NOMO-1 treated with DMSO at 0.1 percent for 48 hours (cell line): ENCODE measurements around the gene CLCN2.
"Not testable (repeated sequence)": the region's sequence is repeated elsewhere in the genome, so short reads cannot be mapped to it uniquely, and the experiment has no call there.

ENCODE experiments used
- DNase-seq: peaks from one replicate; lab custom pipeline; 2025; ENCODE audit not compliant: unreplicated experiment; lab: John Stamatoyannopoulos, UW

Gene CLCN2

DNA sequence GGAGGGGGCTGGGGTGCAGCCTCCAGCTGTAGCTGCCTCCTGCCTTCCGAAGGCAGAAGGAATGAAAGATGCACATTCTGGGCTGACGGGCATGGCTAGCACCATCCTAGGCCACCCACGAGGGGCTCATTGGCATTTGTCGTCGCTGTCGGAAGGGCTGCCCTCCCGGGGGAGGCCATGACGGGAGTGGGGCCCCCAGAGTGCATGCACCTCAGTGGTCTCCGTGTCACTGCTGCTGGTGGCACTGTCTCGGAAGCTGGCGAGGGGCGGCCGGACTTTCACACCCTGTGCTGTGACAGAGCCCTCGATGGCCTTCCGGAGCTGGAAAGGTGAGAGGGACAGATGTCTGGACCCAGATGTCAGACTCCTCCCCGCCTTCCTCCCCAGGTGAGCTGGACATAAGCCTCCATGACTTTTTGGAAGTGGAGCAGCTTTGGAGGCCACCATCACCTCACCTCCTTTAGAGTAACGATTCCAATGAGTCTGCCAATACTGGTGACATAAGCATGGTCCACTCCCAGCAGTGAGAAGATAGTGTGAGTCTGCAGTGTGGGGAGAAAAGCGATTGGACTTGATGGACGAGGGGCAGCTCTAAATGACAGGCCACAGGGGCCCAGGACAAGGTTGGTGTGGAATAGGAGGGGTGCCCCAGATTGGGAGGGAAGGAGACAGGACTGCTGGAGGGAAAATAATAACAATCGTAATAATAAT is 14.8 kb downstream of the CLCN2 start:
- no peak for DNase-seq

DNA sequence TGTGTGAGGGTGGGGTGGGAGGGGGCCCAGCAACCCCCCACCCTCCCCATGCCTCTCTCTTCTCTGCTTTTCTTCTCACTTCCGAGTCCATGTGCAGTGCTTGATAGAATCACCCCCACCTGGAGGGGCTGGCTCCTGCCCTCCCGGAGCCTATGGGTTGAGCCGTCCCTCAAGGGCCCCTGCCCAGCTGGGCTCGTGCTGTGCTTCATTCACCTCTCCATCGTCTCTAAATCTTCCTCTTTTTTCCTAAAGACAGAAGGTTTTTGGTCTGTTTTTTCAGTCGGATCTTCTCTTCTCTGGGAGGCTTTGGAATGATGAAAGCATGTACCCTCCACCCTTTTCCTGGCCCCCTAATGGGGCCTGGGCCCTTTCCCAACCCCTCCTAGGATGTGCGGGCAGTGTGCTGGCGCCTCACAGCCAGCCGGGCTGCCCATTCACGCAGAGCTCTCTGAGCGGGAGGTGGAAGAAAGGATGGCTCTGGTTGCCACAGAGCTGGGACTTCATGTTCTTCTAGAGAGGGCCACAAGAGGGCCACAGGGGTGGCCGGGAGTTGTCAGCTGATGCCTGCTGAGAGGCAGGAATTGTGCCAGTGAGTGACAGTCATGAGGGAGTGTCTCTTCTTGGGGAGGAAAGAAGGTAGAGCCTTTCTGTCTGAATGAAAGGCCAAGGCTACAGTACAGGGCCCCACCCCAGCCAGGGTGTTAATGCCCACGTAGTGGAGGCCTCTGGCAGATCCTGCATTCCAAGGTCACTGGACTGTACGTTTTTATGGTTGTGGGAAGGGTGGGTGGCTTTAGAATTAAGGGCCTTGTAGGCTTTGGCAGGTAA is 15.9 kb downstream of the CLCN2 start:
- peak; percentile 19 for DNase-seq

GRCh38 chr3:184344579-184345316 is 16.7 kb downstream of the CLCN2 start:
- DNase-seq: no peak

DNA sequence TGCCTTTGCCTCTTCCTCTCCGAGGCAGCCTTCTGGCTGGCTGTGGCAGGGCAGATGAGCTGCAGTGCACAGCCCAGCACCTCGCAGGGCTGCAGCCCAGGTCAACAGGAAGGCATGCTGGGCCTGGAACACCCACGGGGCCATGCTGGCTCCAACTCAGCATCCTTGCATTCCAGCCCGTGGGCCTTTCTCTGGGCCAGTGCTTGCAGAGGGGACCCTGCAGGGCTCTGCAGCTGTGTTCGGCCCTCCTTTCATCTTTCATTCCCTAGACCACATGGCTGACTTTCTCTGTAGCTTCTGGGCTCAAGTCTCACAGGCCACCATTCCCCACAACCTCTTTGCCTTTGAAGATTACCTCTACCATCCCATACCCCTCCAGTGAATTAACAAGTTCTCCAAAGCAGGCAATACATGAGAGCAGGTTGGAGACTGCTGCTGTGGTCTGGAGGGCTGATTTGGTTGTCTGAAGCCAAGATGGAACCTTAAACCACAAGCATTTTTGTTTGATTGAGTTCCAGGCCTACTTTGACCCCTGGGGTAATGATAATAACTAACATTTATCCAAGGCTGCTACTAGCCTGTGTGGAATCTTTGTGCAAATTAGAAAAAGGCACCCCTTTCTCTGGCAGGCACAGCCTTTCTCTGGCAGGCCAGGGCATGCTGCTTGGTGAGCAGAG is 18.1 kb downstream of the CLCN2 start:
- no peak for DNase-seq

DNA sequence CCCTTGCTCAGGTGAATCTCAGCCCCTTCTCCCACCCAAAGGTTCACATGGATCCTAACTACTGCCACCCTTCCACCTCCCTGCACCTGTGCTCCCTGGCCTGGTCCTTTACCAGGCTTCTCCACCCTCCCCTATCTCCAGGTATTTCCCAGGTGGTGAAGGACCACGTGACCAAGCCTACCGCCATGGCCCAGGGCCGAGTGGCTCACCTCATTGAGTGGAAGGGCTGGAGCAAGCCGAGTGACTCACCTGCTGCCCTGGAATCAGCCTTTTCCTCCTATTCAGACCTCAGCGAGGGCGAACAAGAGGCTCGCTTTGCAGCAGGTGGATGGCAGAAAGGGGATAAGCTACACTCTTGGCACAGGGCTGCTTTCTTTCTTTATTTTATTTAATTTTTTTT is 19.5 kb downstream of the CLCN2 start:
- no peak for DNase-seq

DNA sequence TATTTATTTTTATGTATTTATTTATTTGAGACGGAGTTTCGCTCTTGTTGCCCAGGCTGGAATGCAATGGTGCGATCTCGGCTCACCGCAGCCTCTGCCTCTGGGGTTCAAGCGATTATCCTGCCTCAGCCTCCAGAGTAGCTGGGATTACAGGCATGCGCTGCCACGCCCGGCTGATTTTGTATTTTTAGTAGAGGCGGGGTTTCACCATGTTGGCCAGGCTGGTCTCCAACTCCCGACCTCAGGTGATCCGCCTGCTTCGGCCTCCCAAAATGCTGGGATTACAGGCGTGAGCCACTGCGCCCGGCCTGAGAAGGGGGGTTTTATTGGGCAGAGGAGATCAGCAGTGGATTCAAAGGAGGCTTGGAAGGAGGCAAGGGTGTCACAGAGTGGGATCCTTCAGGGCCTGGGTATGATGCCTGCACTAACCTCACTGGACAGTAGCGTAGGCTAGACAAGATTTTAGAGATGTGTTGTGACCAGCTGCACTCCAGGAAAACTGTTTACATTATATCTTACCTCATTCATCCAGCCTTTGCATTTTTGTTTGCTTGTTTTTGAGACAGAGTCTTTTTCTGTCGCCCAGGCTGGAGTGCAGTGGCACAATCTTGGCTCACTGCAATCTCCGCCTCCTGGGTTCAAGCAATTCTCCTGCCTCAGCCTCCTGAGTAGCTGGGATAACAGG is 21.8 kb downstream of the CLCN2 start:
- not testable (repeated sequence) for DNase-seq

DNA sequence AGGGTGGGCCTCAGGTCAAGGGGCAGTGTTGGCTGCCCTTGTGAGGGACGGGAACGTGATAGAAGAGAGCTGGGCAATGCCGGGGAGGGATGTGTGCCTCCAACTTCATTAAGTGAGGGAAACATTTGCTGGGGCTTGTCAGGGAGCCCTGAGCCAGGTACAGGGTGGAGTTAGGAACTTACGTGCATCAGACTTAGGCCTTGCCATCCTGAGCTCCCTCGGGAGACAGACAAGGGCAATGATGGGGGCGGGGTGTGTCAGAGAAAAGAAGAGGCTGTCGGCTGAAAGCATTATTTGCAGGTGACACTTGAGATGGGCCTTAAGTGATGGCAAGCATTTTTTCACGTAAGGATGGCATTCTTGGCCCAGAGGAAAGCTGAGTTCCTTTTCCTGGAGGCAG is 22.4 kb downstream of the CLCN2 start:
- no peak for DNase-seq

DNA sequence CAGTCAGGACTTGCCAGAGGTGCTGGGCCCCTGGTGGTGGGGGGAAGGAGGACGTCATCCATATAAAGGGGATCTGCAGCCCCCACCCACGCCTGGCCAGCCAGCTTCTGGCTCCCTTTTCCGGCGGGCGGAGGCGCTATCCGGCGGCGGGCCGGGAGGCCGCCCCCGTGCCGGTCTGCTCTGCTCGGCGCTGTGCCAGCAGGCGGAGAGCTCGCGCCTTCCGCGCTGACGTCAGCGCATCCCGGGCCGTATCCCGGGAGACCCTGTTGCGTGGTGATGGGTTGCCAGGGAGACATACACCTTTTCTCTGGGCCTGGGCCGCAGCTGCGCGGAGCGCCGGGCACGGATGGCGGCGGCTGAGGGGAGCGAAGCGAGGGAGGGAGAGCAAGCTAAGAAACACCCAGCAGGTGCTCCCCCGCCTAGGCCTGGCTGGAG is 22.9 kb downstream of the CLCN2 start:
- DNase-seq: no peak

DNA sequence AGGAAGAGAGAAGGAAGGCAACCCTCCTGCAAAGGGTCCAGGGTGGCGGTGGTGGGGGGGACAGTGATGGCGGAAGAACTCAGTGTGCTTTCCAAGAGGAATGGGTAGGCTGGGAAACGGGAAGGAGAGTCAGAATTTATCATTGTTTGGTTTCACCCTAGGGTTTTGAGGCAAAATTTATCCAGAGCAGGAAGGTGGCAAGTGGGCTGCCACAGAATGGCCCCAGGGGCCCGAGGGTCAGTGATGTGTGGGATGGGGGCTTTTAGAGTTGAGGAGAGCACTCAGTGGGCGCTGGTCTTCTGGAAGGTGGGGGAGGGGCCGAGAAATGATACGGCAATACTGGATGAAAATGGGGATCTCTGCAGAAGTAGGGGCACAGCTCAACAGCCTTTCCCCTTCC is 23.4 kb downstream of the CLCN2 start:
- no peak for DNase-seq

DNA sequence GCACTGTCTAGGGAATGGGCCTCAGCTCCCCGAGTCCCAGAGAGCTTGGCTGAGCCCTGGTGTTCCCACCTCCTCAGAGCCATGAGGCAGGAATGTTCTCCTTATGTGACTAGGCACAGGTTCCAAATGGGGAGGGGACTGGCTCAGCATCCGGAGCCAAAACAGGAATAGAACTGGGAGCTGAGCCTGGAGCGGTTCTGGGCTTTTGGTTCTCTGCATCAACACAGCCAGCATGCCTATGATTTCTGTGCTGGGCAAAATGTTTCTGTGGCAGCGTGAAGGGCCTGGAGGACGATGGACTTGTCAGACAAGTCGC is 24.0 kb downstream of the CLCN2 start, which contains the start of gene FAM131A:
FAM131A (plus strand) TSS at position 202 of the 316 bp plus-strand sequence; CDS start at position 233, 31 bp downstream.
- DNase-seq: no peak

DNA sequence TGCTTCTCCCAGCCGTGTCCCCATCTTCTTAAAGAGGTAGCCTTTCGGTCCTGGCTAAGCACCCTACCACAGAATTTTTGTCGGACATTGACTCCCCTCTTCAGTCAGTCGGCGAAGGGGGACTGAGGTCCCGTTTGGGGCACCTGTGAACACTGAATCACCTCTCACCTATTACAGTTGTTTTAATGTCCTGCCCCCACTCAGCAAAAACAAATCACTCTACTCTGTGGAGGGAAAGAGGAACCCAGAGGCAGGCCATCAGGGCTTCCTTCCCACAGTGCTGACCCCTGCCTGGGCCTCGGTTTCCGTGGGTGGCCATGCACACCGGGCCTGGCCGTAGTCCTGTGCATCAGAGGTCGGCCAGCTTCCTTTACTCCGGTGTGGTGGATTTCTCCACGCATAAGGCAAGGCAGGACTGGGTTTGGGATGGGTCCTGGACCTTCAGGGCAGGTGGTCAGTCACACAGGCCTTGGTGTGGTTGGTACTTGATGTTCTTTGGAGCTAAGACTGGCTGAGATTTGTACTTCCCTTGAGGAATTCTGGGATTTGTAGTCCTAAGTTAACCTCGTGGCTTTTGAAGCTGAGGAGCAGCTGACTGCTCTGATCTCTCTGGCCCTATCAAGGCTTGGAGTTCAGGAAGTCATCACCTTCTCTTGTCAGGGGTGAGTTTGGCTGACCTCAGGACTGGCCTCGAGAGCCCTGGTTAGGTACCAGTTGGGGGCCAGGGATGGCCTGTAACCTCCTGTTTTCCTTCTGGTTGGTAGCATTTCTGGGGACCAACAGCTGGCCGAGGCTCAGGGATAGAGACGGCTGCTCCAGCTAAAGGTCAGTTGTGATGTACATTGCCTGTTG is 24.6 kb downstream of the CLCN2 start:
- DNase-seq: peak; percentile 21

GRCh38 chr3:184335661-184336546 is 25.5 kb downstream of the CLCN2 start:
- DNase-seq: peak; percentile 59

DNA sequence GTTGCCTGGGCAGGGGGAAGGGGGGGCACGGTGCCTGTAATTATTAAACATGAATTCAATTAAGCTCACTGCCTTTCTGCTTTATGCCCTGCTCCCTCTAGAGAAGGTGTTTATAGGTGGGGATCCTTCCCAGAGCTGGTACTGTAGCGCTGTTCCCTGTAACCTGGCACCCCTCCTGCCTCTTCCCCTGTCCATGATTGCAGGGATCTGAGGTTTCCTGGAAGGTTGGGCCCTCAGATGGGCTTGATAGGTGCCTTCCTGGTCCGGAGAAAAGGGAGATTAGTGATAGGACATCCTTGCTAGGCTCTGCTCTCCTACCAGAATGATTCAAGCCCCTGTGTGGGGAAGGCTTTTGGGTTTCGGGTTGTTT is 26.1 kb downstream of the CLCN2 start:
- no peak for DNase-seq

DNA sequence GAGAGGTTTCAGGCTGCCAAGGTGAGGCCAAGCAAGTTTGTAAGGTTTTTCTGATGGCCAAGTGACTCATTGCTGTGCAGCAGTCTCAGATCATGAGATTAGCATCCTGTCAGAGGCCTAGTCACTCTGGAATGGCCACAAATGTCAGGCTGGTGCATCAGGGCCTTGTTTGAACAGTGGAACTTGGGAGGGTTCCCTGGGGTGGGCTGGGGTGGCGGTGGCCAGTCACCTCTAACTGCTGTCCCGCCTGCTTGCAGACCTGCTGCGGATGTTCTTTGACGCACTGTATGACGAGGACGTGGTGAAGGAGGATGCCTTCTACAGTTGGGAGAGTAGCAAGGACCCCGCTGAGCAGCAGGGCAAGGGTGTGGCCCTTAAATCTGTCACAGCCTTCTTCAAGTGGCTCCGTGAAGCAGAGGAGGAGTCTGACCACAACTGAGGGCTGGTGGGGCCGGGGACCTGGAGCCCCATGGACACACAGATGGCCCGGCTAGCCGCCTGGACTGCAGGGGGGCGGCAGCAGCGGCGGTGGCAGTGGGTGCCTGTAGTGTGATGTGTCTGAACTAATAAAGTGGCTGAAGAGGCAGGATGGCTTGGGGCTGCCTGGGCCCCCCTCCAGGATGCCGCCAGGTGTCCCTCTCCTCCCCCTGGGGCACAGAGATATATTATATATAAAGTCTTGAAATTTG is 26.8 kb downstream of the CLCN2 start:
- DNase-seq: no peak

GRCh38 chr3:184333700-184334099 is 27.7 kb downstream of the CLCN2 start:
- DNase-seq: no peak

GRCh38 chr3:184333190-184333589 is 28.2 kb downstream of the CLCN2 start:
- no peak for DNase-seq

GRCh38 chr3:184332370-184333090 is 28.9 kb downstream of the CLCN2 start:
- DNase-seq: no peak

GRCh38 chr3:184328516-184328915 is 32.9 kb downstream of the CLCN2 start:
- DNase-seq: no peak
